ENCODE measurements around the gene CYB5R4.

CYB5R4 gene

GRCh38 chr6:83853178-83854000 is 6.1 kb upstream of the CYB5R4 start, which contains the start of gene RIPPLY2:
Gene RIPPLY2, plus strand, starts transcription at chr6:83853360. Its CDS starts 57 bp downstream, at chr6:83853417.
- no peaks in the 10 kb centered on the region for H3K36me3 Mint-ChIP-seq
- ATAC-seq = peak; percentile 63
- H3K27ac Mint-ChIP-seq = no peak within 1 kb of the TSS
- no peaks in the 10 kb centered on the region for H3K9me3 Mint-ChIP-seq
- peak within 1 kb of the TSS; percentile 81 for H3K4me3 Mint-ChIP-seq
- H3K27me3 Mint-ChIP-seq = peaks cover 74% of the 10 kb centered on the region
- H3K4me1 Mint-ChIP-seq = peaks cover 14% of the 10 kb centered on the region

- H3K4me3 Mint-ChIP-seq = peak overlapping the region; percentile 81
- no peaks in the 10 kb centered on the region for H3K9me3 Mint-ChIP-seq
- H3K27me3 Mint-ChIP-seq = peaks cover 68% of the 10 kb centered on the region
- H3K36me3 Mint-ChIP-seq = no peaks in the 10 kb centered on the region
- H3K4me1 Mint-ChIP-seq = peaks cover 20% of the 10 kb centered on the region
- no peak for ATAC-seq
- no peak overlapping the region for H3K27ac Mint-ChIP-seq
Observed at GRCh38 chr6:83854001-83854501, 5.4 kb upstream of the CYB5R4 start.

GRCh38 chr6:83854766-83855165 is 4.7 kb upstream of the CYB5R4 start:
- no peak for ATAC-seq
- Mint-ChIP-seq H3K4me3 (no peak overlapping the region), H3K27me3 (peaks cover 61% of the 10 kb centered on the region), H3K9me3 (no peaks in the 10 kb centered on the region), H3K4me1 (peaks cover 24% of the 10 kb centered on the region), H3K27ac (no peak overlapping the region), H3K36me3 (peaks cover under 1% of the 10 kb centered on the region)

- peak overlapping the region; percentile 99 for H3K4me3 Mint-ChIP-seq
- no peak for ATAC-seq
- peak overlapping the region; percentile 94 for H3K27ac Mint-ChIP-seq
- H3K36me3 Mint-ChIP-seq = peaks cover 21% of the 10 kb centered on the region
- H3K9me3 Mint-ChIP-seq = no peaks in the 10 kb centered on the region
- peaks cover 37% of the 10 kb centered on the region for H3K4me1 Mint-ChIP-seq
- peaks cover 9% of the 10 kb centered on the region for H3K27me3 Mint-ChIP-seq
Observed at GRCh38 chr6:83860359-83860755, 868 bp downstream of the CYB5R4 start.

GRCh38 chr6:83860782-83861495 is 1.4 kb downstream of the CYB5R4 start:
- Mint-ChIP-seq H3K4me3 (peak overlapping the region; percentile 99), H3K36me3 (peaks cover 27% of the 10 kb centered on the region), H3K27me3 (peaks cover 4% of the 10 kb centered on the region), H3K27ac (peak overlapping the region; percentile 94), H3K9me3 (no peaks in the 10 kb centered on the region), H3K4me1 (peaks cover 37% of the 10 kb centered on the region)
- ATAC-seq = no peak

GRCh38 chr6:83862776-83863471 is 3.4 kb downstream of the CYB5R4 start:
- Mint-ChIP-seq H3K36me3 (peaks cover 47% of the 10 kb centered on the region), H3K4me1 (peaks cover 37% of the 10 kb centered on the region), H3K27me3 (no peaks in the 10 kb centered on the region), H3K4me3 (no peak overlapping the region), H3K27ac (no peak overlapping the region), H3K9me3 (peaks cover 7% of the 10 kb centered on the region)
- ATAC-seq = no peak

GRCh38 chr6:83867043-83867442 is 7.6 kb downstream of the CYB5R4 start:
- Mint-ChIP-seq H3K4me3 (no peak overlapping the region), H3K27me3 (no peaks in the 10 kb centered on the region), H3K4me1 (peaks cover 21% of the 10 kb centered on the region), H3K9me3 (peaks cover 7% of the 10 kb centered on the region), H3K36me3 (peaks cover 75% of the 10 kb centered on the region), H3K27ac (no peak overlapping the region)
- ATAC-seq = no peak

- Mint-ChIP-seq H3K27me3 (no peaks in the 10 kb centered on the region), H3K4me1 (peaks cover 18% of the 10 kb centered on the region), H3K27ac (no peak overlapping the region), H3K36me3 (peaks cover 76% of the 10 kb centered on the region), H3K4me3 (no peak overlapping the region), H3K9me3 (peaks cover 7% of the 10 kb centered on the region)
- ATAC-seq = no peak
Observed at GRCh38 chr6:83867527-83868161, 8.2 kb downstream of the CYB5R4 start.

- H3K27me3 Mint-ChIP-seq = no peaks in the 10 kb centered on the region
- no peak for ATAC-seq
- peaks cover 79% of the 10 kb centered on the region for H3K36me3 Mint-ChIP-seq
- H3K27ac Mint-ChIP-seq = no peak overlapping the region
- H3K4me3 Mint-ChIP-seq = no peak overlapping the region
- H3K9me3 Mint-ChIP-seq = peaks cover 7% of the 10 kb centered on the region
- peaks cover 19% of the 10 kb centered on the region for H3K4me1 Mint-ChIP-seq
Observed at GRCh38 chr6:83868639-83869038, 9.2 kb downstream of the CYB5R4 start.

GRCh38 chr6:83870649-83871048 is 11.2 kb downstream of the CYB5R4 start:
- Mint-ChIP-seq H3K9me3 (peaks cover 11% of the 10 kb centered on the region), H3K27me3 (no peaks in the 10 kb centered on the region), H3K36me3 (peaks cover 71% of the 10 kb centered on the region), H3K4me1 (peaks cover 28% of the 10 kb centered on the region), H3K4me3 (no peak overlapping the region), H3K27ac (no peak overlapping the region)
- no peak for ATAC-seq

GRCh38 chr6:83872386-83873118 is 13.1 kb downstream of the CYB5R4 start:
- Mint-ChIP-seq H3K36me3 (peaks cover 57% of the 10 kb centered on the region), H3K27ac (no peak overlapping the region), H3K4me1 (peaks cover 35% of the 10 kb centered on the region), H3K27me3 (no peaks in the 10 kb centered on the region), H3K4me3 (no peak overlapping the region), H3K9me3 (peaks cover 4% of the 10 kb centered on the region)
- ATAC-seq = no peak

GRCh38 chr6:83873869-83874268 is 14.4 kb downstream of the CYB5R4 start:
- H3K4me1 Mint-ChIP-seq = peaks cover 48% of the 10 kb centered on the region
- peak overlapping the region; percentile 23 for H3K27ac Mint-ChIP-seq
- ATAC-seq = no peak
- no peak overlapping the region for H3K4me3 Mint-ChIP-seq
- peaks cover 51% of the 10 kb centered on the region for H3K36me3 Mint-ChIP-seq
- peaks cover 4% of the 10 kb centered on the region for H3K9me3 Mint-ChIP-seq
- H3K27me3 Mint-ChIP-seq = no peaks in the 10 kb centered on the region

- Mint-ChIP-seq H3K4me3 (no peak overlapping the region), H3K36me3 (peaks cover 38% of the 10 kb centered on the region), H3K9me3 (peaks cover 4% of the 10 kb centered on the region), H3K27ac (no peak overlapping the region), H3K27me3 (no peaks in the 10 kb centered on the region), H3K4me1 (peaks cover 67% of the 10 kb centered on the region)
- no peak for ATAC-seq
Observed at GRCh38 chr6:83875843-83876242, 16.4 kb downstream of the CYB5R4 start.

- peaks cover 25% of the 10 kb centered on the region for H3K36me3 Mint-ChIP-seq
- H3K9me3 Mint-ChIP-seq = peaks cover 4% of the 10 kb centered on the region
- no peaks in the 10 kb centered on the region for H3K27me3 Mint-ChIP-seq
- H3K4me1 Mint-ChIP-seq = peaks cover 65% of the 10 kb centered on the region
- H3K27ac Mint-ChIP-seq = no peak overlapping the region
- no peak for ATAC-seq
- H3K4me3 Mint-ChIP-seq = no peak overlapping the region
Observed at GRCh38 chr6:83878902-83879644, 19.6 kb downstream of the CYB5R4 start.

Measured in stimulated activated memory B cell treated with anti-CD40 and anti-IgM and Interleukin-4, amounts not matched to agents 10 μg/mL and 1 μg/mL and 100 μg/mL, for 72 hours (primary cell).